Neural cell (in vitro differentiated cells): ENCODE data around the gene ZBTB5.

Experiments
- CTCF ChIP-seq: fragments of 450-650 bp; IDR thresholded peaks from 2 replicates; pipeline ENCODE4 v1.5.1; 2014; ENCODE audit warnings: antibody characterized with exemption, mild to moderate bottlenecking, moderate library complexity; ENCODE audit not compliant: poor library complexity, severe bottlenecking
- EP300 ChIP-seq: fragments of 450-650 bp; conservative IDR thresholded peaks from 2 replicates; pipeline ENCODE4 v1.6.1; 2014; ENCODE audit warnings: antibody characterized with exemption, mild to moderate bottlenecking, moderate library complexity; ENCODE audit not compliant: poor library complexity, severe bottlenecking
- EZH2 ChIP-seq: fragments of 200-600, 300-800 bp; shearing (Covaris generic), sonication (generic); IDR thresholded peaks from 2 replicates; pipeline ENCODE4 v1.6.1; 2014; ENCODE audit warnings: antibody characterized with exemption, low read length, borderline replicate concordance, mild to moderate bottlenecking; ENCODE audit not compliant: insufficient read depth, poor library complexity, severe bottlenecking
- MXI1 ChIP-seq: fragments of 450-650 bp; conservative IDR thresholded peaks from 2 replicates; pipeline ENCODE4 v1.6.1; 2014; ENCODE audit warnings: antibody characterized with exemption, mild to moderate bottlenecking; ENCODE audit not compliant: poor library complexity, severe bottlenecking
- POLR2AphosphoS5 ChIP-seq: IDR thresholded peaks from 2 replicates; pipeline ENCODE4 v1.6.1; 2012
- RAD21 ChIP-seq: fragments of 450-650 bp; conservative IDR thresholded peaks from 2 replicates; pipeline ENCODE4 v1.6.1; 2014; ENCODE audit warnings: antibody characterized with exemption, mild to moderate bottlenecking, moderate library complexity
- REST ChIP-seq: IDR thresholded peaks from 2 replicates; pipeline ENCODE4 v1.6.1; 2012; ENCODE audit warnings: borderline replicate concordance
- TAF1 ChIP-seq: IDR thresholded peaks from 2 replicates; pipeline ENCODE4 v1.6.1; 2012; ENCODE audit warnings: low read depth

- TF ChIP-seq EZH2 (no peak), CTCF (no peak), RAD21 (no peak), POLR2AphosphoS5 (no peak), EP300 (no peak), TAF1 (no peak), REST (no peak), MXI1 (no peak)
These were observed 41.0 kb downstream of the ZBTB5 start for GRCh38 chr9:37424204-37424685.
